Bronchial epithelial cell (primary cell): Measurements from ENCODE around the gene ROR2. TPM values are rescaled to one million over a fixed set of nuclear protein-coding genes. Genes with fewer than 3 reads are reported as not detected.

ENCODE experiments used
- DNase-seq: peaks from one replicate; pipeline ENCODE4 v3.0.0-alpha.2; 2010; ENCODE audit warnings: low read depth
- FAIRE-seq: peaks from 2 replicates; lab custom pipeline; 2011; peaks lifted over from hg19 to GRCh38; lab: Jason Lieb, UNC
- H3K27me3 ChIP-seq: 2 replicates; pipeline ENCODE4 v1.5.1; 2011; ENCODE audit warnings: low read length; ENCODE audit not compliant: control insufficient read depth, insufficient read depth
- H3K36me3 ChIP-seq: 2 replicates; pipeline ENCODE4 v1.5.1; 2011; ENCODE audit warnings: low read length; ENCODE audit not compliant: control insufficient read depth, insufficient read depth
- H3K4me3 ChIP-seq: 2 replicates; pipeline ENCODE4 v1.5.1; 2011; ENCODE audit warnings: mild to moderate bottlenecking, low read depth, low read length, control low read depth
- total RNA-seq: library from RNA; depleted of rRNA; stranded (reverse); fragments of >200 nt; gene quantifications from 2 replicates; pipeline ENCODE4 v1.2.1, GENCODE V29; 2014
- TF ChIP-seq, protein P1 (sequence below): IDR thresholded peaks from 2 replicates; pipeline ENCODE4 v1.5.1; 2011; ENCODE audit warnings: mild to moderate bottlenecking, moderate library complexity, low read length, control low read depth, inconsistent platforms; ENCODE audit not compliant: insufficient read depth, severe bottlenecking

ROR2 gene
- total RNA-seq, 1 donor from 2014 or later = 0.26 TPM

DNA sequence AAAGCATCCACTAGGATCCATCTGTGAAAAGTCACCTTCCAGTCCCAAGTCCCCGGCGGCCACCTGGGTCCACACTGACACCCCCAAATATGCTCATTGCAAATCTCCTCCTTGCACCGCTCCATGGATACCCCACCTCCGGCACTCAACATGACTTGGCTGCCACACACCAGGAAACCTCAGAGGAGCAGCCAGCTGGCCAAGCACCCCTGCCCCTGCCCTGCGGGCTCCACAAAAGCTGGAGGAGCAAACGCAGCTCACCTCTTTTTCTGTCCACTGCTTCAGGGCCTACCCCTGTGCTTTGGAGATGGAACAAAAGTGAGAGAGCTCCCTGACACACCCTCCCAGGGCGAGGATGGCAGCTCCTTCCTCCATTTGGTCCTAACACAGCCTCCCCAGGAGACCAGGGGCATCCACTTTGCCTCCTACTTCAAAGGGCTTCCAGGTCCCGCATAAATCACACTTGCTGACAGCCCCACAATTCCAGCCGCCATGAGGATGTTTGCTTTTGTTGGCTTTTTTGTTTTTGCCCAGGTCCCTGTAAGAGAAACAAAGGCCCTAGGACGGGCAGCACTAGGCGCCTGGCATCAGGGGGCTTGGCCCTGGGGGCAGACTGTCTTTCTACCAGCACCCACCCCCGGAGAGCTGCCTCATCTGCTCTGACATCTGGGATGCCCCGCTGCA, 14.8 kb downstream of the ROR2 start:
- no peak overlapping the region for H3K4me3 ChIP-seq
- TF ChIP-seq, protein P1, sequence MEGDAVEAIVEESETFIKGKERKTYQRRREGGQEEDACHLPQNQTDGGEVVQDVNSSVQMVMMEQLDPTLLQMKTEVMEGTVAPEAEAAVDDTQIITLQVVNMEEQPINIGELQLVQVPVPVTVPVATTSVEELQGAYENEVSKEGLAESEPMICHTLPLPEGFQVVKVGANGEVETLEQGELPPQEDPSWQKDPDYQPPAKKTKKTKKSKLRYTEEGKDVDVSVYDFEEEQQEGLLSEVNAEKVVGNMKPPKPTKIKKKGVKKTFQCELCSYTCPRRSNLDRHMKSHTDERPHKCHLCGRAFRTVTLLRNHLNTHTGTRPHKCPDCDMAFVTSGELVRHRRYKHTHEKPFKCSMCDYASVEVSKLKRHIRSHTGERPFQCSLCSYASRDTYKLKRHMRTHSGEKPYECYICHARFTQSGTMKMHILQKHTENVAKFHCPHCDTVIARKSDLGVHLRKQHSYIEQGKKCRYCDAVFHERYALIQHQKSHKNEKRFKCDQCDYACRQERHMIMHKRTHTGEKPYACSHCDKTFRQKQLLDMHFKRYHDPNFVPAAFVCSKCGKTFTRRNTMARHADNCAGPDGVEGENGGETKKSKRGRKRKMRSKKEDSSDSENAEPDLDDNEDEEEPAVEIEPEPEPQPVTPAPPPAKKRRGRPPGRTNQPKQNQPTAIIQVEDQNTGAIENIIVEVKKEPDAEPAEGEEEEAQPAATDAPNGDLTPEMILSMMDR = no peak
- no peaks in the 10 kb centered on the region for H3K36me3 ChIP-seq
- DNase-seq = no peak
- no peaks in the 10 kb centered on the region for H3K27me3 ChIP-seq
- no peak for FAIRE-seq

DNA sequence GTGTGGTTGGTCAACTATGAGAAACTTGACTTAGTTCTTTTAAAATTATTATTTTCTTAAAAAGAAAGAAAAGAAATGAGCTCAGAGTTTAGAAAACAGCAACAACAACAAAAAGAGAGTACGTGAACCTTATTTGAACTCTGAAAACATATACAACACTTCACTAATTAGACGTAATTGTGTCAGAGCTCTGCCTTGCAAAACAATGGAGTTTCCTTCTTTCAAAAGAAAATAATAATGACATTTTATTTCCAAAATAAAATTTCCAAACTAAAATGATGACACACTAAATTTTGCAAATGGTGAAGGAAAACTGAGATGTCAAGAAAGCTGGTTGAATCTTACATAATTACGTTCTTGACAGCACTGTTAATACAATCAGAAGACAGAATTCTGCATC, 15.4 kb downstream of the ROR2 start:
- Histone ChIP-seq H3K36me3 (no peaks in the 10 kb centered on the region), H3K27me3 (no peaks in the 10 kb centered on the region), H3K4me3 (no peak overlapping the region)
- TF ChIP-seq, protein P1 = no peak
- no peak for DNase-seq
- FAIRE-seq = no peak

DNA sequence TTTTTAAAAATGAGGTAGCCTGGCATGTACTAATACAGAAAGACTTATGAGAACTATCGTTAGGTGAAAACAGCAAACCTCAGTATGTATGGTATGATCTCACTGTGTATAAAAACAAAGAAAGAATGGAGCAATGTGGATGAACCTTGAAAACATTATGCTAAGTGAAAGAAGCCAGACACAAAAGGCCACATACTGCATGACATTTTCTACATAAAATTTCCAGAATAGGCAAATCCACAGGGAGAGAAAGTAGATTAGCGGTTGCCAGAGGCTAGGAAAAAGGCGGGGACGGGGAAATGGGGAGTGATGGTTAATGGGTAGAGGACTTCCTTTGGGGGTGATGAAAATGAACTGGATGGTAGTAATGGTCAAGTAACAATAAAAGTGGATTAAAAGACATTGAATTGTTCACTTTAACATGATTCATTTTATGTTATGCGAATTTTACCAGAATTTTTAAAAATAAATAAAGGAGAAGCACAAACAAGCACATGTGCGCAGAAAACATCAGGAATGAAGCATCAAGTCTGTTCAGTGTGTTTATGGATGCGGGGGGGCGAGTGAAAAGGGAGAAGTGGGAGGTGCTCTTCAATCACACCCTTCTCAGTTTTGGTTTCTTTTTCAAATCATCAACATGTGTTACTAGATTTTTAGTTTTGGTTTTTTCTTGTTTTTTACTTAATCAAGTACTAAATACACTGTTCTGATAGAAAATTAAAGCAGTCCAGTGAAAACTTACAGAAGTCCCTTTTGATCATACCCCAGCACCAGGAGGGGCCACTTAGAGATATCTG, 16.3 kb downstream of the ROR2 start:
- Histone ChIP-seq H3K27me3 (no peaks in the 10 kb centered on the region), H3K4me3 (no peak overlapping the region), H3K36me3 (no peaks in the 10 kb centered on the region)
- TF ChIP-seq, protein P1 = no peak
- DNase-seq (no peak), FAIRE-seq (no peak)

DNA sequence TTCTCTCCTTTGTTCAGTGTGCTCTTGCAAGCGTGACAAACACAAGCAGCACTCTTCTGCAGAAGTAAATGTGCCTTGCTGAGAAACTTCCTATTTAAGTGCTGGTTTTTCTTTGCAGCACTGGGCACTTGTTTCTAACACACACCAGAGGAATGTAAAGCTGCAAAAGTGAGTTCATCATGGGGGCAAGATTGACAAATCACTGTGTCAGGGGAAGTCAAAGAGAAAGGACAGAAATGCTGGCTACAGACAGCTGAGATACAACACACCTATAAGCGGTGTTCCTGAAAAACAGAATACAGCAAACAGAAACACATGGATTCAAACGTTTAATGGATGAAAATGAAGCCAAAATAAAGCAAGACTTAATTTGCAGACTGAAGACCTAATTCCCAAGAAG, 19.6 kb downstream of the ROR2 start:
- FAIRE-seq = peak; percentile 70

DNA sequence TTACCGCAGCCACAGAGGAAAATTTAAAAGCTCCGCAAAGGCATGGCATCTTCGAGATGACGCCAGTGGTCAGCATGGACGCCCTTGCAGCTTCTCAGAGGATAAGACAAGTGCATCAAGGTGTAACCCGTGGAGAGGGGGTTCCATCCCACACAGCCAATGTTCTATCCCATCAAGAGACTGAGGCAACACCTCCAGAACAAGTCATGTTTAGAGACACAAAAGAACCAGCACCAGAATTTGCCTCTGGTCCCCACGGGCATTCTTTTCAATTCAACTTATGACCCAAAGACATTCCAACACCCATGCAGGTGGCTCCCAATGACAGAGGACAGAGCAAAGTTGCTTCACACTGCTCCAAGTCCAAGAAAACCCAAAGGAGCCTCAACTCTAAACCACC, 20.7 kb downstream of the ROR2 start:
- FAIRE-seq = no peak
- H3K27me3 ChIP-seq = no peaks in the 10 kb centered on the region
- H3K4me3 ChIP-seq = no peak overlapping the region
- DNase-seq = no peak
- TF ChIP-seq, protein P1 = no peak
- no peaks in the 10 kb centered on the region for H3K36me3 ChIP-seq

More for the DNA sequence above, 19.6 kb downstream of the ROR2 start:
- TF ChIP-seq, protein P1 = no peak
- DNase-seq = peak; percentile 14
- H3K36me3 ChIP-seq = no peaks in the 10 kb centered on the region
- no peak overlapping the region for H3K4me3 ChIP-seq
- no peaks in the 10 kb centered on the region for H3K27me3 ChIP-seq
